Activated CD8-positive, alpha-beta memory T cell treated with anti-CD3 and anti-CD28 coated beads for 24 hours (primary cell): ENCODE data around the gene RANBP6.
"Not testable (repeated sequence)": the region's sequence is repeated elsewhere in the genome, so short reads cannot be mapped to it uniquely, and the experiment has no call there.

ENCODE experiments used
- DNase-seq: peaks from one replicate; pipeline ENCODE4 v3.0.0-alpha.2; 2020

Gene RANBP6

DNA sequence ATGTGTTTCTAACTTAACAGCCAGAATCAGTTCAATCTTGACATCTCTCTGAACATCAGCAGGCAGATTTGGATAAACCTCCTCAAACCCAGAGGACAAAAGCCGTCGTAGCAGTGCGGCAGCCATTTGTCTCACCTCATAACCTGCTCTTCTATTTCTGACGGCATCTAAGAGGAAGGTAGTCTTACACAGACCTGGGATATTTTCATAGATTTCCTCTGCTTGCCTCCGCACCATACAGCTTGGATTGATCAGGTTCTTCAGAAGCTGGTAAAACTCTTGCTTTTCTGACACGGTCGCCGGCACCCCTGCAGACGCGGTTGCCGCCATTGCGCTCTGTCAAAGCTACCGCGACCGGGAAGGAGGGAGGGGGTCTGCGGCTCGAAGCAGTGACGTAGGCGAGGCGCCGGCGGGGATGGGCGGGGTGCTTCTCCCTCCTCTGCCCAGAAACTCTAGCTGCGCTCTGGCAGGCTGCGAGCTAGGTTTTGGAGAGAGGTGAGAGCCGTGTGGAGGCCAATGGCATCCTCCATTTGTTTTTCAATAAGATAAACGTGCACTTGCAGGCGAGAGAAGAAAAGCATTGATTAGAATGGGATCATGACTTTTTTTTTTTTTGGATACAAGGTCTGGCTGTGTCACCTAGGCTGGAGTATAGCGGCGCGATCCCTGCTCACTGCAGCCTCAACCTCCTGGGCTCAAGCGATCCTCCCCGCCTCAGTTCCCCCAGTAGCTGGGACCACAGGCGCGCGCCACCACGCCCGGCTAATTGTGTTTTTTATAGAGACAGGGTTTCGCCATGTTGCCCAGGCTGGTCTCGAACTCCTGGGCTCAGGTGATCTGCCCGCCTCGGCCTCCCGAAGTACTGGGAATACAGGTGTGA is at the start of gene RANBP6:
Gene RANBP6, minus strand, starts transcription at position 347 of the 880 bp plus-strand sequence. Its CDS starts 17 bp downstream, at position 330.
- peak; percentile 93 for DNase-seq

DNA sequence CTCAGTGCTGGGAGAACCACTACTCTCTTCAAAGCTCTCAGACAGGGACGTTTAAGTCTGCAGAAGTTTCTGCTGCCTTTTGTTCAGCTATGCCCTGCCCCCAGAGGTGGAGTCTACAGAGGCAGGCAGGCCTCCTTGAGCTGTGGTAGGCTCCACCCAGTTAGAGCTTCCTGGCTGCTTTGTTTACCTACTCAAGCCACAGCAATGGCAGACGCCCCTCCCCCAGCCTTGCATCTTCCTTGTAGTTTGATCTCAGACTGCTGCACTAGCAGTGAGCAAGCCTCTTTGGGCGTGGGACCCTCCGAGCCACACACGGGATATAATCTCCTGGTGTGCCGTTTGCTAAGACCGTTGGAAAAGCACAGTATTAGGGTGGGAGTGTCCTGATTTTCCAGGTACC is 47.7 kb upstream of the RANBP6 start:
- not testable (repeated sequence) for DNase-seq

DNA sequence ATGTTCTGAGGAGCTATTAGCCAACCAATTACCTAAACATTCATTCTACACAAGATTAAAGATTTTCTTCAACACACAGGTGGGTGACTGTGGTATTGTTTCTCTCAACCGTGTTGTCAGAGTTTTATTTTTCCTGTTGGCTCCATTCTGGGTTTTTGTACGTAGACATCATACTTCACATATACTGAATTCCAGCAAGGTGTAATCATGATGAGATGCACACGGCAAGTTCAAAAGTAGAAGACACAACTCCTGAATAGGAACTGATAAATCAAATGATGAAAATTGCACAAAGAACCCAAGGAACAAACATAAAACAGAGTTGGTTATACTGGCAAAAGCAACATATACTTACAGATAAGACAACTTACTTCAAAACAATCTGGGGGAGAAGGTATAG is 40.2 kb upstream of the RANBP6 start:
- DNase-seq, result no peak

DNA sequence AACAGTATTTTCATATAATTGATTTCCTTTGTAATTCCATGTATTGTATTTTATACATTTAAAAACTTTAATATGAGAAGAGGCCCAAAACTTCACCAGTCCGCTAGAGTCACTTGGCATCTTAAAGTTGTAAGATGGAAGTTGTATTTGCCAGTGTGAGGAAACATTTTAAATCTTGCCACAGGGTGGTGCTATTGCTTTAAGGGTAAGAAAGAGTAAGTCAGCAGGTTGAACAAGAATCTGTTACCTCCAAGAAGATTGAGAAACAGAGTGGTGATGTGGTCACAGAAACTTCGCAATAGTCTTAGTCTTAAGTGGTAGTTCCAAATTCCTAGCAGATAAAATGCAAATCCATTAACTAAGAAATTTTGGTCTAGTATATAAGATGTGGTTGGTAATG is 39.8 kb upstream of the RANBP6 start:
- DNase-seq, result no peak

DNA sequence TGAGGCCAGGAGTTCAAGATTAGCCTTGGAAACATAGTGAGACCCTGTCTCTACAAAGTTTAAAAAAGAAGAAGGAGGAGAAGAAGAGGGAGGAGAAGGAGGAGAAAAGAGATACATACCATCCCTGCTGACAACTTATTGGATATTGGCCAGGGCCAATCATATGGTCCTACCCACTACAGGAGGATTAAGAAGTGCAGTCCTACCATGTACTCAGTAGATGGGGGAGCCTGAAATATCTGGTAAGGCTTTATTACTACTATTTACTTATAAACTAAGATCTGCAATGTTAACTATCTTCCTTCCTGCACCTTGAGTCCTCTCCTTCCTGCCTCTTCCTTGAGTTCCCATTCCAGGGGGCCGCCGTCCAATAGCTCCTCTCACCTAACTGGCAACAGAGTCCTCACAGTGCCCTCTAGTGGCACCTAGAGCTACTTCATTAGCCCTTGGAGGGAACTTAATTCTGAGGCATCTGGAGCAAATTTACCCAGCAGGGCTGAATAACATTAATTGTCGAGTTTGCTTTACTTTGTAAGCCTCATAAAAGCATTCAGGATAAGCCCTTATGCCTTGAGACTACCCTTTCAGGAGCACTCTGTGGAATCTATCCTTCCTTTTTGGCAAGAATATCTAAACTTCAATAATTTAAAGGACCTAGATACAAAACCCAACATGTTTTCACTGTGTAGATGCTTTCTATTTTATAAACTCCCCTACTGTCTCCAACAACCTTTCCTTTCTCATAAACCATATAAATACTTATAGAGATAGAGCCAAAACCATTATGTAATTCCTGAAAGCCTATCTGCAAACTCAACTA is 39.1 kb upstream of the RANBP6 start:
- DNase-seq, result peak; percentile 68

DNA sequence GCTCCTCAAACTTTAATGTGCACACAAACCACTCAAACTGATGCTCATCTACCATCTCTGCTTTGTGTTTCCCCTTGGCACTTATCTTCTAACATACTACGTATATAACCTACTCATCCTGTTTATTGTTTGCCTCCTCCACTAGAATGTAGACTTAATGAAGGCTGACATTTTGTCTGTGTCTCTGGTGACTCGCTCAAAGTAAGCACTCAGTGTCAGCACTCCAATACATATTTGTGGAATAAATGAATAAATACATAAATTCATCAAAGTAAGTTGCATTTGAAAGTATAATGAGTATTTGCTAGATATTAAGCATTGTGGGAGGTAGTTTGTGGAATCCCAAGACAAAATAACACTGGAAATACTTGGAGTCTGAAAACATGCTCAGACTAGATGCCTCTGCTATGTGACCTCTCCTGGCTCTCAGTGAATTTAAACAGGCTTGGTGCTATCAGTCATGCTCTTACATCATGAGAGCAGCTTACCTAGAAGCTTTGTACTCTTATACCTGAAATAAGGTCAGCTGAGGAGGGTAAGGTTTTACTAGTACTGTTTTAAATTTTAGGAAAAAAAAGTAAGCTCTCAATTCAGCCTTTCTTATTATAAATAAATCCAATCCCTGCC is 37.0 kb upstream of the RANBP6 start:
- DNase-seq, result no peak

DNA sequence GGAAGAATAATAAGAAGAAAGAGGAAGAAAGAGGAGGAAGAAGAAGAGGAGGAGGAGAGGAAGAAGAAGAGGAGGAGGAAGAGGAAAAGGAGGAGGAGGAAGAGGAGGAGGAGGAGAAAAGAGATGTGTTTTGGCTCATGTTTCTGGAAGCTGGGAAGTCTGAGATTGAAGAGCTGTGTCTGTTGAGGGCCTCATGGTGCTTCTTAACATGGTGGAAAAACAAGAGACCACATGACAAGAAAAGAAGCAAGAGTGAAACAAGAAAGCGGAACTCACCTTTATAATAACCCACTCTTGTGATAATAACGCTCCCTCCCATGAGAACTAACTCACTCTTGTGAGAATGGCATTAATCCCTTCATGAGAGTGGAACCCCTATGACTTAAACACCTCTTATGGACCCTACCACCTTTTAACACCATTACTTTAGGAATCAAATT is 36.1 kb upstream of the RANBP6 start:
- no peak for DNase-seq

DNA sequence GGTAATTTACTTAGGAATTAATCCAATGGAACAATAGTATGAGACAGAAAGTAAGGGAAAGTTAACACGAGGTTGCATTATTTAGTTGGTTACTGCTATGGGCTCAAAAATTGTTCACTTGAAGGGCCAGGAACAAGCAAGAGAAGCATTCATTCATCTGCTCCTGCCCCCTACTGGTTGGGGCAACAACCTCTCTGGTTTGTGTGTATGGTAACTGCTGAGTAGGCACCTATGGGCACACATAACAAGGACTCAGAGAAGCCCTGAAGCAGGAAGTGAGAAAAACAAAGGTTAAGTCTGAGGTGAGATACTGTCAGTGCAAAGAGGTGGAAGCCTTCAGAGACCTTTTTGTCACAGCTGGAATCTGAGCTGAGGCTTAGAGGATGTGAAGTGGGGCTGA is 34.4 kb upstream of the RANBP6 start:
- DNase-seq, result no peak

DNA sequence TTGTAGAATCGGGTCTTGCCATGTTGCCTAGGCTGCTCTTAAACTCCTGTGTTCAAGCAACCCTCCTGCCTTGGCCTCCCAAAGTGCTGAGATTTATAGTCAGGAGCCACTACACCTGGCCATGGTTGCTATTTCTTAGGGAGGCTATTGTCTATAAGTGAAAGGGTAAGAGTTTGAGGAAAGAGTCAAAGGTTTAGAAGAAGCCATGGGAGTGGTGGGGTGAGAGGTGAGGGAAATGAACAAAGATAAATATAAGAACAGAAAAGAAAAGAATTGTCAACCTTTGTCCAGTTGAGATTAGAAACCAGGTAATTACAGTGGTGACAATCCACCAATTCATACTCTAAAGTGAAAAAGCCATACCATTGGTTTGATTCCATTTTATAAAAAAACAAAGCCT is 32.6 kb upstream of the RANBP6 start:
- DNase-seq, result no peak

DNA sequence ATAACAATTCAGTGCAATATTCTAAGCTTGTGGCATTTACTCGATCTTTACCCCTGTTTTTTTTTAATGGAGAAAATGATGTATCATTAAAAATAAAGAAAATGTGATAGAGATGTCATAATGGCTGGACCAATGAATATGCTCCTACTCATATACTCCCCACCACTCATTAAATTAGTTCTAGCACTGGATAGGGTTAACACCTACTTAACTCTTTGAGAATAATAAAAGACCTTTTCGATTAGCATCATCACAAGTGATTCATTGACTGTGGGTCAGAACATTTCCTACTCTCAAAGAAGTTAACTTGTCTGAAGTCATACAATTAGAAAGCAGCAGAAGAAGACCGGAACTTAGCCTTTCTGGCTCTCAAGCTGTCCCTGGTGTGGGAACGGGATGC is 31.6 kb upstream of the RANBP6 start:
- DNase-seq, result no peak

DNA sequence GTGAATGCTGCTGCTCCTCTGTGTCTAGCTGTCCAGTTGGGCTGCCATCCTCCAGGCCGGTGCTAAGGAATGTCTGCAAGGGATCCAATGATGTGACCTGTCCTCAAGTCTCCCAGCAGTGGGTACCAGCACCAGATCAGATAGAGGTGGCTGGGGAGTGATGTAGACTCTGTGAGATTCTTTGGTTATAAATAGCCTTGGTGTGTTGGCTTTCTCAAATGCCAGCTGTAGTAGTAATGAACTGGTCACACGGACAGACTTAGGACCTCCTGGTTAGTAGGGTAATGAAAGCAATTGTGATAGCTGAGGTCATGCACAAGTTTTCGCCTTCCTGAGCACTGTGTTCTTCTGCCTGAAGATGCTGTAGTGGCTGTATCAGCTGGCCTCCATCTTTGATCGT is 29.9 kb upstream of the RANBP6 start:
- no peak for DNase-seq

DNA sequence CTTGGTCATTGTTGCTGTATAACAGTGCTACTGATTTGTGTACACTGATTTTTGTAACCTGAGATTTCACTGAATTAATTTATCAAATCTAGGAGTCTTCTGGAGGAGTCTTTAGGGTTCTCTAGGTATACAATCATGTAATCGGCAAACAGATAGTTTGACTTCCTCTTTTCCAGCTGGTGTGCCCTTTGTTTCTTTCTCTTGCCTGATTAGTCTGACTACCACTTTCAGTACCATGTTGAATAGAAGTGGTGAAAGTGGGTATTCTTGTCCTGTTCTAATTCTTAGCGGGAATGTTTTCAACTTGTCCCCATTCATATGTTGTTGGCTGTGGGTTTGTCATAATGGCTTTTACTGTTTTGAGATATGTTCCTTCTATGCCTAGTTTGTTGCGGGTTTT is 24.7 kb upstream of the RANBP6 start:
- DNase-seq, result no peak

DNA sequence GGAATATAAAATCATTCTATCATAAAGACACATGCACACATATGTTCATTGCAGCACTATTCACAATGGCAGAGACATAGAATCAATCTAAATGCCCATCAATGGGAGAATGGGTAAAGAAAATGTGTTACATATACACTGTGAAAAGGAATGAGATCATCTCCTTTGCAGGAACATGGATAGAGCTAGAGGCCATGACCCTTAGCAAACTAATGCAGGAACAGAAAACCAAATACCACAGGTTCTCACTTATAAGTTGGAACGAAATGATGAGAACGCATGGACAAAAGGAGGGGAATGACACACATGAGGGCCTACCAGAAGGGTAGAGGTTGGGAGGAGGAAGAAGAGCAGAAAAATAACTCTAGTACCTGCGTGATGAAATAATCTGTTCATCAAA is 21.0 kb upstream of the RANBP6 start:
- DNase-seq, result no peak

DNA sequence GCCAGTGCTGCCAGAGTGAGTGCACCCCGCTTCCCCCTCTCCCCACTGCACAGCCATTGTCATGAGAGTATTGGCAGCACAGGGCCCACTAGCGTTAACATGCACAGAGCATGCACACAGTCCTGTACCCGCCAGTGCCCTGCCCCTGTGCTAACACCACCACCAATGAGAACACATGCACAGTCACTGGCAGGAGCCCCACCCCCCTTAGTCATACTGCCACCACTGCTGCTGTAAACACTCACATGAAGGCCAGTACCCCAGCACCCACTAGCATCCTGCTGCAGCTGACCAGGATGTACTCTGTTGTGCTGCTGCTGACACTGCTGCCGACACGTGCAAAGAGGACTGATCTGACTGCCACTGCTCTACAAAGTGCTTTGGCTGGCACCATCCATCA is 19.5 kb upstream of the RANBP6 start:
- no peak for DNase-seq

DNA sequence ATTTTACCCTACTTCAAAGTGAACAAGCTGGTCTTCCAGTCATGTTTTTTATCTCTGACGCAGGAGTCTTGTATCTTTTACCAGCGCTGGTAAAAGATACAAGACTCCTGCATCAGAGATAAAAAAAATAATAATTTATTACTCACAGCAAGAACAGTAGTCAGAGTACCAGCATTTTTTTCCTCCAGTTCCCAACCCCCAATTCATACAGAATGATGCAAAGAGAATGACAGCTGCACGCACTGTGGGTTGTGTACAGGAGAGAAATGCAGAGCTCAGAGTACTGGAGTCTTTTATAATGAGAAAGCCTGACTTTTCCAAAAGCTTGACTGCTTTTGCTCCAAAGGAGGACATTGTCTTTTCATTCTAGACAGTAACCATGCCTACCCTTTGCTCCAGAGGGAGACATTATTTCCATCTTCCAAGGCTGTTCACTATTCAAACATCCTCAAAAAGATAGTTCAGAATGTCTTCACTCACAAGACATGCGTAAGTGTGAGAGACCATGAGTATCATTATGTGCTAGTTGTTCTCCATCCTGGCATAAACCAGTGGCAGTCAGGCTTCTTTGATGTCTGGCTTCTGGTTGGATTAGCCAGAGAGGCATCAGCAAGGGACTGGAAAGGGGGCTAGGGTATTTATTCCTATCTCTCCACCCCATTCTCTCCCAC is 14.3 kb upstream of the RANBP6 start:
- no peak for DNase-seq

DNA sequence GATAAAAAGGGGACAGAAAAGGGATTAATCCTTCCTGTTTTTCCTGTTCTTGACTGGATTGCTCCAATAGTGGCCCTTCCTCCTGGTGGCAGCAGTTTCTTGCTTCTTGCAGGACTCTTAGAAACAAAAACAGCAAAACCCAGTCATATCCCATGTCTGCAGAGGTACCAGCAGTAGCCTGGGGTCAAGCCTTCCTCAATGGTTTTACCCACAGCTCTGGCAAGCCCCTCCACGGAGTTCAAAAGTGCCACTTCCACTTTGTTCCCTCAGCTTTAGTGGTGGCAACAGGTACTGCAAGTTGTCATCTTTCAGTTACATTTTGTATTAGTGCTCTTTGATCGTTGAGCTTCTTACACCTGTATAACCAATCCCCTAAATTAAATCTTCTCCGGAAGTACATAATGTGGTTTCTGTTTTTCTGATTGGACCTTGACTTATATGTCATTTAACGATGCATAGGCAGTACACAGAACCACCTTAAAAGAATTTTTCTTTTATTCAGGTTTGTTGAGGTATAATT is 8.7 kb upstream of the RANBP6 start:
- DNase-seq, result no peak

DNA sequence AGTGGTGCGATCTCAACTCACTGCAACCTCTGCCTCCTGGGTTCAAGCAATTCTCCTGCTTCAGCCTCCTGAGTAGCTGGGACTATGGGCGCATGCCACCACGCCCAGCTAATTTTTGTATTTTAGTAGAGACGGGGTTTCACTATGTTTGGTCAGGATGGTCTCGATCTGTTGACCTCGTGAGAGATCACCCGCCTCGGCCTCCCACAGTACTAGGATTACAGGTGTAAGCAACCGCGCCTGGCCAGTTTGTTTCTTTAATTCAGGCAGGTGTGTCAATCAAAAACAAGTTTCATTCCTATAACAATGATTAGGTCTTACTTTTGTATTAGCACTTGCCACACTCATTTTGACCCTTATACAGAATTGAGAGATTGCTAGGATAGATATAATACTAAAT is 1.6 kb upstream of the RANBP6 start:
- not testable (repeated sequence) for DNase-seq

DNA sequence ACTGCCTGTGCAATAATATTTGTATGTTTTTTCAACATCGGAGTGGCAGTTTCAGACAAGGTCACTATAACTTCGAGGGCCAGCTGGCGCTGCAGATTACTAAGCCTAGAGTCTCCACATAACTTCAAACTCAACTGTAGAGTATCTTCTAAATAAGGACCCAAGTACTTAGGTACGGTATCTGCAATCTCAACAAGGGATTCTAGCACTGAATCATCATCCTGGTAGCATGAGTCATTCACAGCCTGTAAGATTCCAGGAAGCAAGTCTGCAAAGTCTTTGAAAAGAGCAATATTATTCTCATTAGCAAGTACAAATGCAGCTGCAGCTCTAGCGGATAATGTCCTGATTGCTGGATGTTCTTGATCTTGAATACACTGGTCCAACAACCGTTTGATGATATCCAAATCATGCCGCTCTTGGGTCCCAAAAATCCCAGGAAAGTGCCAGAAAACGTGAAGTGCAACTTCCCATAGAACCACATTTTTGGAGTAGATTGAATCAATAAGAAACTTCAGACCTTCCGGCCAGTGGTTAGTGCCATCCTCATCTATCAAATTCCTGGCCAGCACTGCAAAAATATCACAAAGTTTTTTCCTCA is 654 bp downstream of the RANBP6 start:
- peak; percentile 61 for DNase-seq

DNA sequence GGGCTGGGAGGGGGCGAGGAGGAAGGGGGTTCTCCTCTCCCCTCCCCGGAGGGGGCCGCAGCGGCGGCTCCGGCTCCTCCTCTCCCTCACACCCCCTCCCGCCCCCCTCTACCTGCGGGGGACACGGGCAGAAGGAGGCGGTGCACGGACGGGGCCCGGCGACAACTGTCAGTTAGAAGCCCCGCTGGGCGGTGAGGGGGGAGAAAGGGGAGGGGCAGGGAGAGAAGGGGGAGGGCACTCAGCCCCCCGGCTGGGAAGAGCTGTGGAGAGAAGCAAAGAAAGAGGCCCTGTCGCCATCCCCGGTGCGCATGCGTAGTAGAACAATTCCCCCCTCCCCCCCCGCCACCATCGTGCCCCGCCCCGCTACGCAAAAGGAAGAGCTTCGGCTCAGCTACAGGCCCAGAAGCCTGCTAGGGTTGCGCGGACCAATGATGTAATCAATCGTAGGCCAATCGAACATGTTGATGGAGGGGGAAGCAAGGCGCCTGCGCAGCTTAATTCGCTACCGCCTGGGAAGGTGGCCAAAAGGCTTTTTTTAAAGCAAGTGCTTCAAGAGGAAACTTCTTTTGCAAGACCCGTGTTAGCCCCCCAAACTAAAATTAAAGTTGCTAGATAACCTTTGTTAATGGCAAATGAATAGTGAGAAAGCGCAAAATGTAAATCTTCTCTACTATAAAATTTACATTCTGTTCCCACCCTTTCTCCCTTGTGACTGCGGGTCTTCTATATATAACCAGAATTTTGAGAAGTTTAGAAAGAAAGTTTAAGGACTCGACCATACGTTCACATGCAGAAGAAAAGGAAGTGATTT is 7.0 kb downstream of the RANBP6 start:
- peak; percentile 92 for DNase-seq

DNA sequence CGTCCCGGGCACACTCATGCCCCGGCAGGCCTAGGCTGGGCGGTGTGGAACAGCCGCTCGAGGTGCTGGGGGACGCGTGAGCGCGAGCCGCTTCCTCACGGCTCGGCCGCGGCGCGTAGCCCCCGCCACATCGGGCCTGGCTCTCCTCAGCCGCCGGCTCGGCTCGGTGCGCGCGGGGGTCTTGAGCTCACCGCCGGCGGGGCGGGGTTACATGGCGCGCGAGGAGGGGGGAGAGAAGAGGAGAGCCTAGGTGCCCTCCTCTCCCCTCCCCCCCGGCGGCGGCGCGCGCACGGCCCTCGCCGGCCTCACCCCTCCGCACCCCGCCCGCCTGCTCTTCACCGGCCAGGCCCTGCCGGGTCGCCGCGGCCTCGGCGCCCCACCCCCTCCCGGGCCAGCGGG is 7.7 kb downstream of the RANBP6 start:
- DNase-seq, result no peak

DNA sequence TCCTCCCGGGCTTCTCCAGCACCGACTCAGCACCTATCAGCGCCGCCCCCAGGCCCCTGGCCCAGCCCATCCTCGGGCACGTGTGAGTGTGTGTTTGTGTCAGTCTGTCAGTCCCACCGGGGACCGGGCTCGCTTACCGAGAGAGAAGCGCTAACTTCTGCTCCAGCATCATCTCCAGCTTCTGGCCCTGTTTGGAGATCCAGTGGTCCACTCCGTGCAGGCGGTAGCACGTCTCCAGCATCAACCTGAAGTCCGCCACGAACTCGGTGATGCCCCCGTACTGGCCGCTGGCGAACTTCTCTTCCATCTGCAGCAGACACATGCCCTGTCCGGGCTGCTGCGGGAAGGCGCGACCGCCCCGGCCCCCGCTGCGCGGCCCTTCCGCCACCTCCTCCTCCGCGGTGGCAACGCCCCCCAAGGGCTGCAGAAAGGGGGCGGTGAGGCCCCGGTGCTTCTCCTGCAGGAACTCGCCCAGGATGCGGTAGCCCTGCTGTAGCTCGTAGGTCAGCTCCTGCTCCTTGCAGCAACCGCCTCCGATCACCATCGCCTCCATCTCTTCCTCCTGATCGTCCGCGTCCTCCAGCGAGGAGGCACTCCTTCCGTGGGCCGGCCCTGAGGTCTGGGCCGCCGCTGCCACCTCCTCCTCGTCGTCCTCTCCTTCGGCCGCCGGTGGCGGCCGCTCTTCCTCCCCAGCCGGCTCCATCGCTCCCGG is 8.2 kb downstream of the RANBP6 start:
- DNase-seq, result peak; percentile 96
